ENCODE measurements around the gene CATSPERB.

- TF ChIP-seq, protein P1, sequence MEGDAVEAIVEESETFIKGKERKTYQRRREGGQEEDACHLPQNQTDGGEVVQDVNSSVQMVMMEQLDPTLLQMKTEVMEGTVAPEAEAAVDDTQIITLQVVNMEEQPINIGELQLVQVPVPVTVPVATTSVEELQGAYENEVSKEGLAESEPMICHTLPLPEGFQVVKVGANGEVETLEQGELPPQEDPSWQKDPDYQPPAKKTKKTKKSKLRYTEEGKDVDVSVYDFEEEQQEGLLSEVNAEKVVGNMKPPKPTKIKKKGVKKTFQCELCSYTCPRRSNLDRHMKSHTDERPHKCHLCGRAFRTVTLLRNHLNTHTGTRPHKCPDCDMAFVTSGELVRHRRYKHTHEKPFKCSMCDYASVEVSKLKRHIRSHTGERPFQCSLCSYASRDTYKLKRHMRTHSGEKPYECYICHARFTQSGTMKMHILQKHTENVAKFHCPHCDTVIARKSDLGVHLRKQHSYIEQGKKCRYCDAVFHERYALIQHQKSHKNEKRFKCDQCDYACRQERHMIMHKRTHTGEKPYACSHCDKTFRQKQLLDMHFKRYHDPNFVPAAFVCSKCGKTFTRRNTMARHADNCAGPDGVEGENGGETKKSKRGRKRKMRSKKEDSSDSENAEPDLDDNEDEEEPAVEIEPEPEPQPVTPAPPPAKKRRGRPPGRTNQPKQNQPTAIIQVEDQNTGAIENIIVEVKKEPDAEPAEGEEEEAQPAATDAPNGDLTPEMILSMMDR (IDR thresholded peaks at IDR 0.05), result no peak
- no peak for TF ChIP-seq POLR2A (IDR thresholded peaks at IDR 0.05)
These were observed 154.2 kb downstream of the CATSPERB start for GRCh38 chr14:91577632-91578233.
